ENCODE data around the gene LRRC36. TPM values are rescaled to one million over a fixed set of nuclear protein-coding genes. Genes with fewer than 3 reads are reported as not detected.

LRRC36 gene
- total RNA-seq, 1 donor from 2014 or later = 0.89 TPM

GRCh38 chr16:67391424-67392300 is 65.0 kb downstream of the LRRC36 start:
- intact Hi-C loops (cut with micrococcal nuclease) = no loop called here
- no peak overlapping the region for H3K4me3 Mint-ChIP-seq (ENCODE audit: low read depth)
- no peaks in the 10 kb centered on the region for H3K36me3 Mint-ChIP-seq (ENCODE audit: low read depth)
- no peaks in the 10 kb centered on the region for H3K9me3 Mint-ChIP-seq
- no peak for DNase-seq (ENCODE audit: low spot score)
- peaks cover 40% of the 10 kb centered on the region for H3K27me3 Mint-ChIP-seq (ENCODE audit: low read depth)
- no peak overlapping the region for H3K27ac Mint-ChIP-seq
- H3K4me1 Mint-ChIP-seq (ENCODE audit: low read depth) = peaks cover 4% of the 10 kb centered on the region

GRCh38 chr16:67392301-67393059 is 65.9 kb downstream of the LRRC36 start:
- H3K4me1 Mint-ChIP-seq (ENCODE audit: low read depth) = peaks cover 4% of the 10 kb centered on the region
- peaks cover 42% of the 10 kb centered on the region for H3K27me3 Mint-ChIP-seq (ENCODE audit: low read depth)

GRCh38 chr16:67393111-67393787 is 66.6 kb downstream of the LRRC36 start, which contains the start of gene TPPP3:
Gene TPPP3, minus strand, starts transcription at chr16:67393498. Its CDS starts 2,387 bp downstream, at chr16:67391111.
- Mint-ChIP-seq H3K27me3 (ENCODE audit: low read depth) (peaks cover 42% of the 10 kb centered on the region), H3K36me3 (ENCODE audit: low read depth) (no peaks in the 10 kb centered on the region), H3K4me3 (ENCODE audit: low read depth) (peak within 1 kb of the TSS; percentile 13), H3K9me3 (no peaks in the 10 kb centered on the region), H3K27ac (no peak within 1 kb of the TSS), H3K4me1 (ENCODE audit: low read depth) (peaks cover 4% of the 10 kb centered on the region)
- intact Hi-C loops (cut with micrococcal nuclease) = no loop called here
- DNase-seq (ENCODE audit: low spot score) = peak; percentile 32

More at GRCh38 chr16:67392301-67393059, 65.9 kb downstream of the LRRC36 start:
- Mint-ChIP-seq H3K4me3 (ENCODE audit: low read depth) (no peak overlapping the region), H3K27ac (no peak overlapping the region), H3K36me3 (ENCODE audit: low read depth) (no peaks in the 10 kb centered on the region), H3K9me3 (no peaks in the 10 kb centered on the region)
- DNase-seq (ENCODE audit: low spot score) = no peak
- intact Hi-C loops (cut with micrococcal nuclease) = no loop called here

- intact Hi-C loops (cut with micrococcal nuclease) = no loop called here
- DNase-seq (ENCODE audit: low spot score) = no peak
- Mint-ChIP-seq H3K9me3 (no peaks in the 10 kb centered on the region), H3K36me3 (ENCODE audit: low read depth) (no peaks in the 10 kb centered on the region), H3K4me1 (ENCODE audit: low read depth) (peaks cover 4% of the 10 kb centered on the region), H3K4me3 (ENCODE audit: low read depth) (peak overlapping the region; percentile 13), H3K27ac (no peak overlapping the region), H3K27me3 (ENCODE audit: low read depth) (peaks cover 42% of the 10 kb centered on the region)
Observed at GRCh38 chr16:67393788-67394154, 67.2 kb downstream of the LRRC36 start.

GRCh38 chr16:67394155-67395104 is 67.8 kb downstream of the LRRC36 start:
- no peaks in the 10 kb centered on the region for H3K36me3 Mint-ChIP-seq (ENCODE audit: low read depth)
- no peak overlapping the region for H3K27ac Mint-ChIP-seq
- H3K4me1 Mint-ChIP-seq (ENCODE audit: low read depth) = peaks cover 4% of the 10 kb centered on the region
- DNase-seq (ENCODE audit: low spot score) = no peak
- H3K9me3 Mint-ChIP-seq = no peaks in the 10 kb centered on the region
- peaks cover 42% of the 10 kb centered on the region for H3K27me3 Mint-ChIP-seq (ENCODE audit: low read depth)
- intact Hi-C loops (cut with micrococcal nuclease) = loop anchor here (5.0 kb wide), 1 partner anchor 132 kb away; no protein-coding TSS in a partner anchor
- H3K4me3 Mint-ChIP-seq (ENCODE audit: low read depth) = peak overlapping the region; percentile 8

GRCh38 chr16:67395105-67395457 is 68.5 kb downstream of the LRRC36 start:
- peaks cover 39% of the 10 kb centered on the region for H3K27me3 Mint-ChIP-seq (ENCODE audit: low read depth)
- no peak overlapping the region for H3K4me3 Mint-ChIP-seq (ENCODE audit: low read depth)
- intact Hi-C loops (cut with micrococcal nuclease) = loop anchor here (5.0 kb wide), 1 partner anchor 133 kb away; no protein-coding TSS in a partner anchor
- no peaks in the 10 kb centered on the region for H3K36me3 Mint-ChIP-seq (ENCODE audit: low read depth)
- H3K4me1 Mint-ChIP-seq (ENCODE audit: low read depth) = peaks cover 4% of the 10 kb centered on the region
- DNase-seq (ENCODE audit: low spot score) = no peak
- H3K27ac Mint-ChIP-seq = no peak overlapping the region
- no peaks in the 10 kb centered on the region for H3K9me3 Mint-ChIP-seq

GRCh38 chr16:67395458-67396158 is 69.0 kb downstream of the LRRC36 start:
- Mint-ChIP-seq H3K9me3 (no peaks in the 10 kb centered on the region), H3K27ac (no peak overlapping the region), H3K27me3 (ENCODE audit: low read depth) (peaks cover 36% of the 10 kb centered on the region), H3K36me3 (ENCODE audit: low read depth) (no peaks in the 10 kb centered on the region), H3K4me3 (ENCODE audit: low read depth) (no peak overlapping the region), H3K4me1 (ENCODE audit: low read depth) (peaks cover 4% of the 10 kb centered on the region)
- intact Hi-C loops (cut with micrococcal nuclease) = loop anchor here (5.0 kb wide), 1 partner anchor 133 kb away; no protein-coding TSS in a partner anchor
- no peak for DNase-seq (ENCODE audit: low spot score)

GRCh38 chr16:67396159-67397035 is 69.8 kb downstream of the LRRC36 start:
- intact Hi-C loops (cut with micrococcal nuclease) = loop anchor here (5.0 kb wide), 1 partner anchor 134 kb away; no protein-coding TSS in a partner anchor
- no peak overlapping the region for H3K4me3 Mint-ChIP-seq (ENCODE audit: low read depth)

GRCh38 chr16:67397036-67397801 is 70.6 kb downstream of the LRRC36 start:
- Mint-ChIP-seq H3K27ac (no peak overlapping the region), H3K4me3 (ENCODE audit: low read depth) (no peak overlapping the region), H3K36me3 (ENCODE audit: low read depth) (no peaks in the 10 kb centered on the region), H3K27me3 (ENCODE audit: low read depth) (peaks cover 33% of the 10 kb centered on the region), H3K9me3 (no peaks in the 10 kb centered on the region), H3K4me1 (ENCODE audit: low read depth) (peaks cover 4% of the 10 kb centered on the region)
- DNase-seq (ENCODE audit: low spot score) = no peak
- intact Hi-C loops (cut with micrococcal nuclease) = loop anchor here (5.0 kb wide), 1 partner anchor 135 kb away; no protein-coding TSS in a partner anchor

More at GRCh38 chr16:67396159-67397035, 69.8 kb downstream of the LRRC36 start:
- Mint-ChIP-seq H3K4me1 (ENCODE audit: low read depth) (peaks cover 4% of the 10 kb centered on the region), H3K27ac (no peak overlapping the region), H3K36me3 (ENCODE audit: low read depth) (no peaks in the 10 kb centered on the region), H3K27me3 (ENCODE audit: low read depth) (peaks cover 34% of the 10 kb centered on the region), H3K9me3 (no peaks in the 10 kb centered on the region)
- DNase-seq (ENCODE audit: low spot score) = no peak

Measured in activated T-helper 2 cell treated with anti-CD3 and anti-CD28 coated beads, Interferon-gamma antibody, Interleukin-2, Interleukin-4, amounts not matched to agents 10 μg/mL and 5 μg/mL and 100 μg/mL, durations not matched to agents 14 hours and 24 hours and 36 hours (primary cell).